ENCODE data around the gene NAXD.
A peak's percentile ranks its signal among the peaks of the same experiment; 100 is the strongest.
"Not testable (repeated sequence)": the region's sequence is repeated elsewhere in the genome, so short reads cannot be mapped to it uniquely, and the experiment has no call there.

The NAXD gene

DNA sequence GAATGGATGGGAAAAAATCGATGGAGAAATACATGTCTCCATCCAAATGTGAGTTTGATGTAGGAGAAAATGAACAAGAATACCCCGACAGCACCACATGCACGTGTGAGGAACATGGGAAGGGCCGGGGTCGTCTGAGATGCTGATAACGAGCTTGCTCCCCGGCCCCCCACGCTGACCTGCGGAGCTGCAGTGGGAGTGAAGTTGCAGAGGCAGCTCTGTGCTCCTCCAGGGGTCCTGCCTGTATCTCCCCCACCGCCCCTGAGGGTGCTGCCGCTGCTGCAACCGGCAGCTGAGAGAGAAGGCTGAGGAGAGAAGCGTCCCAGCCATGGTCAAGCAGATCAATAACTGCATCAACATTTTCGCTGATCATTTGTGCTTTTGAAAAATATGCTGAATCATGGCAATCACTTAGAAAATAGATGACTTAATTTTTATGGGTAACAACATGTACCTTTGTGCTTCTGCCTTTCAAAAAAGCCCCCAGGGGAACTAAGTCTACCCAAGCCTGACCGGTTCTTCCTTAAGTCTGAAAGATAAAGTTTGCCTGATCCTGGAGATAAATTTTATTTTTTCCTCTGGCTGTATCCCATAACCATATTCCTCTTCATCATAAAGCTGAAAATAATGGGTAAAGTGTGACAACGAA lies 18.2 kb upstream of the NAXD start:
- FAIRE-seq, result no peak

DNA sequence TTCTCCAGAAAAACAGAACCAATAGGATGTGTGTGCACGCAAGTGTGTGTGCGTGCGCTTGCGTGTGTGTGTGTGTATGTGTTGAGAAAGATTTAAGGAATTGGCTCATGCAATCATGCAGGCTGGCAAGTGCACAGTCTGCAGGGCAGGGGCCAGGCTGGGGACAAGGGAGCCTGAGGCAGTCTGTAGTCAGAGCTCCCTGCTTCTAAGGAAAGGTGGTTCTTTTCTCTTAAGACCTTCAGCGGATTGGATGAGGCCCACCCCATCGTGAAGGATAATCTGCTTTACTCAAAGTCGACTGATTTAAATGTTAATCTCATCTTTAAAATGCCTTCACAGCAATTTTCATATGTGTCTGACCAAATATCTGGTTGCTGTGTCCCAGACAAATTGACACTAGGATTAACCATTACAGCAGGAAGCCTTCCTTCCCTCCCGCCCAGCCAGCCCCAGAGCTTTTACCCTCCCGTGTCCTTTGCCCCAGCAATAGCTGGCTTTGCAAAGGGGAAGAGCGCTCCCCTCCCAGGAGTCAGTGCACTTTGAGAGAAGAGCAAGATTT lies 15.0 kb upstream of the NAXD start:
- no peak for FAIRE-seq

DNA sequence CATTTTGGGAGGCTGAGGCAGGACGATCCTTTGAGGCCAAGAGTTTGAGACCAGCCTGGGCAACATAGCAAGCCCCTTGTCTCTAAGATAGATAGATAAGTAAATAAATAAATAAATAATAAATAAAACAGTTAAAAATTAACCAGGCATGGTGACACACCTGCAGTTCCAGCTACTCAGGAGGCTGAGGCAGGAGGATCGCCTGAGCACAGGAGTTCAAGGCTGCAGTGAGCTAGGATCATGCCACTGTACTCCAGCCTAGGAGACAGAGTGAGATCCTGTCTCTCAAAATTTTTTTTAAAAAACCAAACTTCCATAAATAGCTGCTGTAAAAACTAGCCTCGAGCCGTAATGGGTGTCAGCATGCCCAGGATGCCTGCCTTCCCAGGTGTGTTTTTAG lies 14.4 kb upstream of the NAXD start:
- no peak for FAIRE-seq

DNA sequence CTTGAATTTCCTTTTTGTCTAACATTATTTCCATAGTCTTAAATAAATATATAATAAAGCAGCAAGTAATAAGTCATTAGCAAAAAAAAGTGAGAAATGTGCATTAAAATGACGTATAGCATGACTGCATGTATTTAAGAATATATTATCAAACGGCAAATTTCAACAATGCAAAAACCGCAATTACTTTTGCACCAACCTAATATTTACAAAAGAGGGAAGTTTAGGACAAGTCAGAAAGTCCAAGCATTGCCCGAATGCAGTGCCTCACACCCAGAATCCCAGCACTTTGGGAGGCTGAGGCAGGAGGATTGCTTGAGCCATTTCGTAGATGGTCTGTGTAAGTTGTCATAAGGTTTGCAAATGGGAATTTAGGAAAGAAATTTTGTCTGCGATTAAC lies 10.2 kb upstream of the NAXD start:
- no peak for FAIRE-seq

DNA sequence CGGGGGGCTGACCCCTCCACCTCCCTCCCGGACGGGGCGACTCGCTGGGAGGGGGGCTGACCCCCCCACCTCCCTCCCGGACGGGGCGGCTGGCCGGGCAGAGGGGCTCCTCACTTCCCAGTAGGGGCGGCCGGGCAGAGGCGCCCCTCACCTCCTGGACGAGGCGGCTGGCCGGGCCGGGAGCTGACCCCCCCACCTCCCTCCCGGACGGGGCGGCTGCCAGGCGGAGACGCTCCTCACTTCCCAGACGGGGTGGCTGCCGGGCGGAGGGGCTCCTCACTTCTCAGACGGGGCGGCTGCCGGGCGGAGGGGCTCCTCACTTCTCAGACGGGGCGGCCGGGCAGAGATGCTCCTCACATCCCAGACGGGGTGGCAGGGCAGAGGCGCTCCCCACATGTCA lies 9.1 kb upstream of the NAXD start:
- FAIRE-seq, result not testable (repeated sequence)

DNA sequence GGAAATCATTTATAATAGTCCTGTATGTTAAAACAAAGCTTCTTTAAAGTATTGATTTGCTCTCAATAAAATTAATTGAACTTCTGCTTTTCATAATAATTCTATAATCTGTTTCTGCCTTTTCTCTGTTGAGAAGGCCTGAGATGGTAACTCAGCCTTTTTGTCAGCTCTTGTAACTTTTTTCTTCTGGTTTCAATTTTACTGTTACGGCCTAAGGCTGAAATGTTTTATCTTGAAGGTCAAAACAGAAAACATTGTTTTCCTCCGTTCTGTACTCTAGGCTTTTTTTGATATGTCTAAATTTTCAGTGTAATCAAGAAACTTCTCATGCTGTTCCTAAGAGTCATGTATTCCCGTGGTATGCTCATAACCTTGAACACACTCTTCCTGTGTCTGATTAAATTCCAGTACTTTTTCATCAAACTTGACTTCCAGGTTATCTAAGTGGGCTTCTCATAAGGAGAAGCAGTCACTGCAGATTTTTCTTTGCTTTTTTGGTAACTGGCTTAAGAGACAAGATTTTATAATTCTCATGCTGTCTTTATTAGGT lies 7.6 kb upstream of the NAXD start:
- no peak for FAIRE-seq

DNA sequence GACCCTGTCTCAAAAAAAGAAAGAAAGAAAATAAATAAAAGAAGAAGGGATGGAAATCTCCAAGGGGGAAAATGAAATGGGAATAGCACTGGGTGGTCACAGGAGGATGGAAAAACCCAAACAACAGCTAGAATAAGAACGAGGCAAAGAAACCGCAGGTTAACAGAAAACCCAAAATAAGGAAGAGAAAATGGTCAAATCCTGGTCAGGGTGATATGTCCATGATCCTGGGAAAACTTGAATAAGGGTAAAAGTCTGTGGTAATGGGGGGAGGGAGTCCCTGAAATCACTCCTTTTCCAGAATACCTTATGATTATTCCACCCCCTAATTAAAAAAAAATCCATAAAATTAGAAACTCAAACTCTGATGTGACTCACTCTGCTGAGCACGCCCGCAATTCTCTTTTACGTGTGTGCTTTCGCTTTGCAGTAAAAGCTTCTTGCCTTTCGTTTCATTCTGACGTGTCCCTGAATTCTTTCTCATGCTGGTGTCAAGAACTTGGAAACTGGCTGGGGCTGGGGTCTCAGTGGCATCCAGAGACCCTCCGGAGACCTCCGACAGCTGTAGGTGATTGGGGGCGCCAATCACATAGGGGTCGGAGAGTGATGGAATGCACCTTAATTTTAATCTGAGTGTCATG lies 4.3 kb upstream of the NAXD start:
- FAIRE-seq, result no peak

DNA sequence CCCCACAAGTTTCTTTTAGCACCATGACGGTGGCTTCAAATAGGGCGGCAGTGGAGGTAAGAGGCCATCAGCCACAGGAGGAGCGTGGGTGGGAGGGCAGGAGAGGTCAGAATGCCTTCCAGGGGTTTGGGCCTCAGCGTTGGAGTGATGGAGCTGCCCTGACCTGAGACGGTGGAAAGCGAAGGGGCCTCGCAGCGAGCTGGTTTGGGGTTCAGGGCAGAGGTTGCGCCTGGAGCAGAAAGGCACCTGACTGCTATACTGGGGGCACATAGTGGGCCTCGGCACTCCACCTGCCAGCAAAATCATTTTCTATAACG lies 382 bp upstream of the NAXD start:
- no peak for FAIRE-seq

DNA sequence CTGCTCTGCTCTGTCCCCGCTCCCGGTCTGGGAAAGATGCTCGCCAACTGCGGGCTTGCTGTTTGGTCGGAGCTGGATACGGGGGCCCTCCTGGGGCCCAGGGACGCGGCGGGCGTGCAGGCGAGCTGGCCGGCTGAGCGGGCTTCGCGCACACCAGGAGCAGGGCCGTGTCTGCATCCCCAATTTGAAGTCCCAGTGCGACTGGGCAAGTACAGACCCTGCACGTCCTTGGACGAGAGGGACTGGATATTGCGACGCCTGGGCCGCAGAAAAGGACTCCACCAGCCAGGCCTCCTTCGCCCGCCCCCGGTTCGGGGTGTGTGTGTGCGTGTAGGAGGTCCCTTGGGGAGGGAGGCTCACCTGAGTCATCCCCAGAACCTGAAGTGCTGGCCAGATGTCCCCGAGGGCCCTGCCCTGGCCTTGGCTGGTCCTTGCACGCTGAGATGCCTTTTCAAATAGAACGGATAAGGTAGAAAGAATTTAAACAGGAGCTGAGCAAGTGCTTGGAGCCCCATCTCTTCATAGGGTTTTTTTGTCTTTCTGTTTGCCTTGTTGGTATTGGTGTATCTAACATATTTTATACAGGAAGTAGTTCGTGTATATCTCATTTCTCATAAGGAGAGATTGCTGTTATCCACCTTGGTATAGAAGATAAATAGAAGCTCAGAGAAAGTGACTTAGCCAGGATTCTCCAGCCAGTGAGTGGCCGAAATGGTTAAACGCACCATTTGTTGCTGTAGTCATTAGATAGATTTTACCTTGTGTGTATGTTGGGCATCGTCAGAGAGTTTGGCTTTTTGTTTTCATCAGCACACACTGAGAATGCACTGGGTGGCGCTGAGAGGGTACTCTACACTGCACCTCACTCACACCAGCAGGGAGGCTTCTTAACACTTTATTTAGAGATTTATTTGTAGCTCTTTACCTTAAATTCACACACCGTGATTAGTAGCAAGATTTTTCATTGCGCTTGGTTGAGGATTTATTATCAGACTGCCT lies 1.1 kb downstream of the NAXD start:
- FAIRE-seq, result no peak

DNA sequence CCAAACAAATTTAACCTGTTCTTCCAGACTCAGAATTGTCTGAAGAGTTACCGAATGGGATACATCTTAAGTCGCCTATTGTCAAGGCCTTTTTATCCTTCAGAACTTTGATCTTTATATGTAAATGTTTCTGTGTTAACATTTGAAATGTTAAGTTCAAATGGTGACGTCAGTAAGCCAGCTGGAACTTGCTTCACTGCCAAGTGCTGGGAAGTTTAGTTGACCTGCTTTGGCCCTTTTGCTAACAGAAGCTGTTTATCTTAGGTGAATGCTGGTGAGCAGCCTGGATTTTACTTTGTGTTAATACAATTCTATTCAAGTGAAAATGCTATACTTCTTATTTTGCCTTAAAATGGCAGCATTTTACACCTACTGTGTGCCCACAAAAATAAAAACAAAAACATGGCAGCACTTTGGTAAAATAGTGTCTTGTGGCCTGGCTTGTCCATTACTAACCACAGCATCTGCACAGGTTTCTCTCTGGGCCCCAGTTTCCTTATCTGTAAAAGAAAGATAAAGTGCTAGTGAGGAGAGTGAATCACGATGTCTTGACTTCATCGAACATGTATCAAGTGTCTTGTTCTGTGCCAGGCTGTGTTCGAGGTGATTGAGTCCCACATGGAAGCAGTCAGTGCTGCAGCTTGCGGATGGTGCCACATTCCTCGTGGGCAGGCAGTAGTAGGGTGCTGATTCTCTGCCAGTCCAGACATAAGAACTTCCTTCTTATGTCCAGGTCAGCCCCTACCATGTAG lies 2.2 kb downstream of the NAXD start:
- peak; percentile 87 for FAIRE-seq

DNA sequence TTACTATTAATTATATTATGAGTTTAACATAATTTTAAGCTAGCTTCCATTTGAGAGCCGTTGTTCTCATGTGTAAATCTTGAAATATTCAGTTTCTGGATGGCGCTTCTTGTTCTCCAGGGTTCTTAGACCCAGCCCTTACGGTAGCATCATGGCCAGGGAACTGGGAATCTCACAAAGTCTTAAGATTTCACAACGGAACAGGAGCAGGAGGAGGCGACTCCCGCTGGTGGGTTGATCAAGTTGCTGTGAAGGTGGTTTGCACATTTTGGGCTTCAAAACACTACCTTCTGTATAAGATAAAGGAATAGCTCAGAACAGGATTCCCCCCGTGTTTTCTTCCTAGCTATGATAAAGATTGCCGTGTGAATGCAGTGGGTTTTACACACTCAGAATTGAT lies 2.8 kb downstream of the NAXD start:
- no peak for FAIRE-seq

DNA sequence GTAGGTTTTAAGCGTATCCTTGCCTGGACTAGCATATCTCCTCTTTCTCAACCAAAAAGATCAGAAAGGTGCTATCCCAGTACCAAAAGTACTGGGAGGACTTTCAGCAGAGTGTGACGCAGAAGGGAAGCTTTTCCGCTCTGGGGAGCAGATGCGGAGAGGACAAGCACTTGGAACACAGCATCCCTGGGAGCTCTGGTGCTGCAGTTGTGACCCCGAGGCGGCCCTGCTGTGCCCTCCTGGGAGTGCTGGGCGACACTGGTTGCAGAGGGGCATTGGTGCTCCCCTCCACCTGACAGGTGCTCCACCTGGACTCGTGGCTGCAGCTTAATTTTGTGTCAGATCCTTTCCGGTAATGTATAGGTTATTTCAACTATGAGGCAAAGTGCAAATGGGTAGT lies 3.4 kb downstream of the NAXD start:
- no peak for FAIRE-seq

DNA sequence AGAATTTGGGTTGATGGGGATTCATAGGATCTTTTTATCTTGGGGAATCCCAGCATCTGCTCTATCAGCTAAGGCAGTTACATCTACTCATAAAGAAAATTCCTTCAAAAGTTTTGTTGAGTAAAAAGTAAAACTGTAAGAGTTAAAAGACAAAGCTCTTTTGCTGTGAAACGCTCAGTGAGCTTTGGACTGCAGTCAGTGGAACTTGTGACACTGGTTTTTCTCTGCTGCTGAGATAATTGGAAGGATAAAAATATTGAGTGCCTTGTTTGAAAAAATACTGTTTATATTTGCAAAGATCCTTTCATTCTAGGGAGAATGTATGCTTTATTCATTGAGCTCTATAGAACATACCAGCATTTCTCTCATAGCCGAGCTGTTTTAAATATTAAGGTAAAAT lies 5.3 kb downstream of the NAXD start:
- no peak for FAIRE-seq

DNA sequence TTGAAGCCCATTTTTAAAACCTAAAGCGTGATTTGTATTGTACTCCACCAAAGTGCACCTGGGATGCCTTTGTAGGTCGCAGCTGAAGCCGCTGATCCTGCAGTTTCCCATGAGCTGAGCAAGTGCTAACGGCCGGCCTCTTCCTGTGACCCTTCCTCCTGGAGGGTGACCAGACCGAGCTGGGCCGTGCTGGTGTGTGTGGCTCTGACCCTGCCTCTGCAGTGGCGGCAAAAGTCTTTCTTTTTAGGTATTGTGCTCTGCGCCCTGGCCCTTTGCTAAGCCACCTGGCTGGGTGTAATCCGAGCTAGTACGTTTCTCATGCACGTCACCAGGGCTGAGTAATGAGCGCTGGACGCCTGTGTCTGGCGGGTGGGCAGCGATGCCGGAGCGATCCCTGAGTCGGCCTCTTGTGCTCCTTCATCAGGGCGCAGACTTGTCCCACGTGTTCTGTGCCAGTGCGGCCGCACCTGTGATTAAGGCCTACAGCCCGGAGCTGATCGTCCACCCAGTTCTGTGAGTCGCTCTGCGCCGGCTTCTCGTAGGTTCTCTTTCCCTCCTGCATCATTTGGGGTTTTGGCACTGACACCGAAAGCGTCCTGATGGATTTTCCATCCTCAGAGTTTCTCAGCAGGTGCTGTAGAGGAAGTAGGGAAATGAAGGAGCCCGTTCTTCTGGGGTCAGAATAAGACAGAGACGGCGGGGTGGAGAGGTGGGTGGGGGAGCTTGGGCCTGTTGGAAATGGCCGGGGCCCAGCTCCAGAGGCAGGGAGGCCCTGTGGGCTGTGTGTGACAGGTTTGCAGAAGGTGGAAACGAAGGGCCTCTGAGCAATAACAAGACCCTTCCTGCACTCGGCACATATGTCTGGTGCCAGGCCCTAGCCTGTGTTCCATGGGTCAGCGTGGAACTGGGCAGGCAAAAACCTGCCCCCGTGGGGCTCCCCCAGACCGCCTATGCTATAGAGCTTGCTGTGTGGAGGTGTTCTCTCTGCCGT lies 9.7 kb downstream of the NAXD start:
- FAIRE-seq, result no peak

DNA sequence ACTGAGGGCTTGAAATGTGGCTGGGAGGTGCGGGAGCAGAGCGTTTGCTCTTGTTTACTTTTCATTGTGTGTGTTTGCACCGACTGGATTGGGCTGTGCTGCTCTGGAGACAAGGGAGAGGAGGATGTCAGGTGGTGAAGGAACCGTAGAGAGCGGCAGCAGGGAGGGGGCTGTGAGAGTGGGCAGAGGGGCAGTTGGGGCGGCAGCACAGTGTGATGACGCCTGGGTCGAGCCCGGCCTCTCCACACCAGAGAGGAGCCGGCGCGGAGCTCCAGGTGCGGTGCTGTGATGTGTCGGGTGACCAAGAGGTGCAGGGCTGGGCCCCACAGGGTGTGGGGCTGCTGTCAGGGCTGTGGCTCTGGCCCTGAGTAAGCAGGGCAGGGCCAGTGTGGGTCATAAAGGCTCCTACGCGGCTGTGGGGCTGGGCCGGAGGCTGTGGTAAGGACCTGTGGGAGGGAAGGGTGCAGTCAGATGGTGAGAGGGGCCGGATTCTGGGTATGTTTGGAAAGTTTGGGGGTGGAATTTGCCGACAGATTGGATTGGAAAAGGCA lies 10.5 kb downstream of the NAXD start:
- FAIRE-seq, result peak; percentile 33

DNA sequence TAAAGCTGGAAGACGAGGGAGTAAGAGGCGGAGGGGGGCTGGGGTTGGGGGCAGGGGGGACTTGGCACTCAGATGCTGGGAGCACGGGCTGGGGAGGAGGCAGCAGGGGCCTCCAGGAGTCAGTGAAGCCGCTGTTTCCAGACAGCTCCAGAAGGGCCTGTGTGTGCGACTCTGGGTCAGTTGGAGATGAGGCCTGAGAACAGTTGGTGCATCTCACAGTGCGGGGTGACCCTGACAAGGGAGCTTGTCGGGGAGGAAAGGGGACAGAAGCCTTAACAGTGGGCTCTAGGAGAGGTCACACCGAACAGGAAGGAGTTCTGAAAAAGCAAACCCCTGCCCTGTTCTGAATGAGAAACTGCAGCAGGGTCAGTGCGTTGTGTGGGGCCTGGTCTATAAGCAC lies 11.2 kb downstream of the NAXD start:
- FAIRE-seq, result no peak

DNA sequence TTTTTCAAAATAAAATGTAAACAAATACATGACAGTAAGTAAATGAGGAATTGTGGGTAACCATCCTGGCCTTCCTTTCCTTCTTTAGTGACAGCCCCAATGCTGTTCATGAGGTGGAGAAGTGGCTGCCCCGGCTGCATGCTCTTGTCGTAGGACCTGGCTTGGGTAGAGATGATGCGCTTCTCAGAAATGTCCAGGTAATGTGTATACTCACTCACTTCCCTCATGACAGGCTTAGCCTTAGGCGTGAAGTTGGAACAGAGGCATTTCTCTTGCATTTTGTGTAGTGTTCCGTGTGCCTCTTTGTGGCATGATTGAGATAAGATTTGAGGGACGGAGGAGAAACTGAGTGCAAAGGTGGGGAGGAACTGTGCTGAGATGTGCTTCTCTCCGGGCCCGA lies 12.0 kb downstream of the NAXD start:
- FAIRE-seq, result no peak

DNA sequence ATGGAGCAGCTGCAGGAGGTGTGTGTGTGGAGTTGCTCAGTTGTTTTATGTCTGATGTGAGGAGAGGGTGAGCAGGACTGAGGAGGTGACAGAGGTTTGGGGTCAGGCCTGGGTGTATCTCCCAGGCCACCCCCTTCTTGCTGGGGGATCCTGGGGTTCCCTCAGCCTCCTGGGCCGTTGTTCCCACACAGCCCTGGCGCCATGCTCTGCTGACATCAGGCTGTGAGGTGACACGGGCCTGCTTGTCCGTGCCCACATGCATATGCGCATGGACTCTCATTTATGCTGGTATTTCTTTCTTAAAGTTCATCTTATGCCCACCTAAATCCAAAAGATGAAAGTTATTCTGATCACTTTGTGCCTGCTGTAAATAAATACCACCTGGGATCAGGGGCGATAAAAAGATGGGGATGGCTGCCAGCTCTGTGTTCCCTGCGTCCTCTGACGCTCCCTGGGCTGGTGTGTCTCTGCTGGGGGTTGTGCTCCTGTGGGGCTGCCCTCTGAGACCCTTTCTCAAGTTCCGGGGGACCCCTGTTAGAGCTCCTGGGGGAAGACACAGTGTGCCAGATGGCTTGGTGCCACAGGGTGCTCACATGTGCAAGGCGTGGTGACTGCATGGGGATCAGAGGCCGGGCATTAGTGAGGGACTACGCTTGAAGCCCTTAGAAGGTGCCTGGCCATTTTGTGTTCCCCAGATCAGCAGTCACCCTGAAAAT lies 12.6 kb downstream of the NAXD start:
- FAIRE-seq, result no peak

DNA sequence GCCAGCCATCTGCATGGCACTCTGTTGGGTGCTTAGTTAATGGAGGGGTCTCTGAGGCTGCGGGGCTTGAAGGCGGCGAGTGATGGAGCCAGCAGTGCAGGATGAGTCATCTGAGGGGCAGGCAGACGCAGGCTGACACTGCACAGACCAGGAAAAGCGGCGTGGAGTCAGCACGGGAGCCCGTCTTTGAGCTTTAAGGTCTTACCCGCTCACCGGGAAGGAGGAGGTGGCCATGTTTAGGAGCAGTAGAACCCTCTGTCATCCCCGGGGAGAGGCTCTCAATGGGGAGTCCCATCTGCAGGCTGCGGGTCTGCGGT lies 13.1 kb downstream of the NAXD start:
- FAIRE-seq, result no peak

DNA sequence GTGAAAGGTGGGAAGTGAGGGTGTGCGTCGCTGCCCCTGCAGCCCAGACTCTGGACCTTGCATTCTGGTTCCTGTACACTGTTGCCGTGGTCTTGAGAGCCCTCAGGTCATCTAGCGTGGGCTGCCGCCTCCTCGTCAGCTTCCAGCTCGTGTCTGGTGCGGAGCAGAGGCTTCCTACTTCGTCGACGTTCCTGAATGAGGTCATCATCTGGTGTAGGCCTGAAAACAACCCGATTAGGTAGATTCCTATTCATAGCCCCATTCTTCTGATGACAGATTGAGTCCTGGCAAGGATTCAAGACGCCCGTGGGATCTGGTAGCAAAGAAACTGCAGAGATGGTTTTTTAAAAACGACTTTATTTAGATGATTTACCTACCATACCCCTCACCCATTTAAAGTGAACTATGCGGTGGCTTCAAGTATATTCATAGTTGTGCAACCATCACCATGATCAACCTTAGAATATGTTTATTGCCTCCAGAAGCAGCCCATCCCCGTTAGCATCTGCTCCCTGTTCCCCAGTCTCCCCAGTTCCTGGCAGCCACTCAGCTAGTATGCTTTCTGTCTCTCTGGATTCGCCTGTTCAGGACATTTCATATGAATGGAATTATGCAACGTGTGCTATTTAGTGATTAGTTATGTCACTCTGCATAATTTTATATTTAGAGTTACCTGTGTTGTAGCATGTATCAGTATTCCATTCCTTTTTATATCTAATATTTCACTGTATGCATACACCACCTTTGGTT lies 13.8 kb downstream of the NAXD start:
- no peak for FAIRE-seq

All from islet of Langerhans (tissue), 1 donor.